OCI-LY7 (cell line): ENCODE results near the gene LCK. TPM values are rescaled to one million over a fixed set of nuclear protein-coding genes. Genes with fewer than 3 reads are reported as not detected.

ENCODE experiments used
- BruUV-seq: library from RNA; stranded (reverse); fragments of 400-500 nt; replicated peaks from 2 replicates; lab custom pipeline; 2021; lab: Mats Ljungman, UMichigan
- CTCF ChIA-PET: fragments of 300-600 bp; sonication (Branson Sonifier 250); formaldehyde crosslinking; loops from one replicate; lab custom pipeline; 2022; ENCODE audit warnings: antibody characterized with exemption; ENCODE audit not compliant: unreplicated experiment; lab: Charles Lee
- POLR2A ChIA-PET: fragments of 300-600 bp; sonication (Branson Sonifier 250); formaldehyde crosslinking; loops from one replicate; lab custom pipeline; 2022; ENCODE audit warnings: antibody characterized with exemption; lab: Charles Lee
- DNase-seq: peaks from one replicate; pipeline ENCODE4 v3.0.0-alpha.2; 2015; ENCODE audit warnings: low spot score
- H2AFZ ChIP-seq: fragments of 200-600 bp; sonication (generic), shearing (Covaris generic); 2 replicates; pipeline ENCODE4 v1.6.1; 2014; ENCODE audit warnings: mild to moderate bottlenecking, antibody characterized with exemption, low read length, moderate library complexity
- H3K27ac ChIP-seq: fragments of 200-600 bp; sonication (generic); 2 replicates; pipeline ENCODE4 v1.5.1; 2014; ENCODE audit warnings: mixed run types, low read depth, mild to moderate bottlenecking, moderate library complexity, low read length, inconsistent platforms; ENCODE audit not compliant: poor library complexity, severe bottlenecking
- H3K36me3 ChIP-seq: fragments of 200-600 bp; sonication (generic); 2 replicates; pipeline ENCODE4 v1.6.1; 2014; ENCODE audit warnings: mild to moderate bottlenecking, antibody characterized with exemption, low read length, moderate library complexity, mixed read lengths; ENCODE audit not compliant: insufficient read depth
- H3K4me1 ChIP-seq: fragments of 200-600 bp; sonication (generic); 2 replicates; pipeline ENCODE4 v1.5.1; 2014; ENCODE audit warnings: mild to moderate bottlenecking, low read length; ENCODE audit not compliant: insufficient read depth, poor library complexity, severe bottlenecking
- H3K4me2 ChIP-seq: fragments of 200-600 bp; sonication (generic); 2 replicates; pipeline ENCODE4 v1.6.1; 2014; ENCODE audit warnings: mild to moderate bottlenecking, low read length
- H3K4me3 ChIP-seq: fragments of 200-600 bp; sonication (generic); 2 replicates; pipeline ENCODE4 v1.5.1; 2014; ENCODE audit warnings: mild to moderate bottlenecking, low read depth, low read length; ENCODE audit not compliant: poor library complexity, severe bottlenecking
- H3K79me2 ChIP-seq: fragments of 200-600 bp; sonication (generic); 2 replicates; pipeline ENCODE4 v1.6.1; 2016; ENCODE audit warnings: low read depth, mild to moderate bottlenecking, low read length, moderate library complexity, mixed read lengths; ENCODE audit not compliant: insufficient read depth
- H3K9me2 ChIP-seq: fragments of 200-600 bp; sonication (generic); 2 replicates; pipeline ENCODE4 v1.6.1; 2016; ENCODE audit warnings: mild to moderate bottlenecking, low read length, mixed read lengths; ENCODE audit not compliant: insufficient read depth
- H3K9me3 ChIP-seq: fragments of 200-600 bp; sonication (generic); 2 replicates; pipeline ENCODE4 v1.6.1; 2014; ENCODE audit warnings: mild to moderate bottlenecking, mixed run types, low read length, mixed read lengths
- H4K20me1 ChIP-seq: fragments of 200-600 bp; sonication (generic); 2 replicates; pipeline ENCODE4 v1.6.1; 2014; ENCODE audit warnings: mild to moderate bottlenecking, antibody characterized with exemption, low read length, moderate library complexity, mixed read lengths; ENCODE audit not compliant: insufficient read depth
- EZH2phosphoT487 ChIP-seq: fragments of 200-600 bp; sonication (generic); IDR thresholded peaks from 2 replicates; pipeline ENCODE4 v1.6.1; 2018; ENCODE audit warnings: low read depth, borderline replicate concordance, mild to moderate bottlenecking, mixed run types, antibody characterized with exemption, low read length, moderate library complexity, mixed read lengths
- intact Hi-C: fragments of 100-400 bp; cut with micrococcal nuclease; formaldehyde crosslinking; loops from one replicate; pipeline ENCODE4 v1.10.0; 2022; ENCODE audit not compliant: unreplicated experiment
- total RNA-seq, 2 experiments: library from RNA; depleted of rRNA in 1 of 2; stranded (reverse); fragments of >200 nt in 1 of 2; shearing (Covaris generic) in 1 of 2; gene quantifications; 2 replicates each; pipeline ENCODE4 v1.2.3, GENCODE V29; 2014 to 2022
- TF ChIP-seq, protein P1 (sequence below): fragments of 200-600 bp; sonication (generic); conservative IDR thresholded peaks from 2 replicates; pipeline ENCODE4 v1.5.1; 2014; ENCODE audit warnings: mild to moderate bottlenecking, antibody characterized with exemption, low read length, moderate library complexity, mixed read lengths

LCK gene
- total RNA-seq, 2 experiments from 2014 or later, result 146 to 218 TPM

- H3K4me3 ChIP-seq, result peak within 1 kb of the TSS; percentile 43
- peak within 1 kb of the TSS; percentile 78 for H2AFZ ChIP-seq
- peaks cover 74% of the 10 kb centered on the region for H3K4me1 ChIP-seq
- no TSS peak for BruUV-seq
- H3K27ac ChIP-seq, result peak within 1 kb of the TSS; percentile 99
- TF ChIP-seq EZH2phosphoT487, result no peak
- TF ChIP-seq, protein P1, sequence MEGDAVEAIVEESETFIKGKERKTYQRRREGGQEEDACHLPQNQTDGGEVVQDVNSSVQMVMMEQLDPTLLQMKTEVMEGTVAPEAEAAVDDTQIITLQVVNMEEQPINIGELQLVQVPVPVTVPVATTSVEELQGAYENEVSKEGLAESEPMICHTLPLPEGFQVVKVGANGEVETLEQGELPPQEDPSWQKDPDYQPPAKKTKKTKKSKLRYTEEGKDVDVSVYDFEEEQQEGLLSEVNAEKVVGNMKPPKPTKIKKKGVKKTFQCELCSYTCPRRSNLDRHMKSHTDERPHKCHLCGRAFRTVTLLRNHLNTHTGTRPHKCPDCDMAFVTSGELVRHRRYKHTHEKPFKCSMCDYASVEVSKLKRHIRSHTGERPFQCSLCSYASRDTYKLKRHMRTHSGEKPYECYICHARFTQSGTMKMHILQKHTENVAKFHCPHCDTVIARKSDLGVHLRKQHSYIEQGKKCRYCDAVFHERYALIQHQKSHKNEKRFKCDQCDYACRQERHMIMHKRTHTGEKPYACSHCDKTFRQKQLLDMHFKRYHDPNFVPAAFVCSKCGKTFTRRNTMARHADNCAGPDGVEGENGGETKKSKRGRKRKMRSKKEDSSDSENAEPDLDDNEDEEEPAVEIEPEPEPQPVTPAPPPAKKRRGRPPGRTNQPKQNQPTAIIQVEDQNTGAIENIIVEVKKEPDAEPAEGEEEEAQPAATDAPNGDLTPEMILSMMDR, result no peak
- H4K20me1 ChIP-seq, result no peaks in the 10 kb centered on the region
- H3K79me2 ChIP-seq, result peaks cover 4% of the 10 kb centered on the region; the same call in 1 of the 2 replicates
- no peak for DNase-seq
- H3K9me2 ChIP-seq, result no peaks in the 10 kb centered on the region
- no peaks in the 10 kb centered on the region for H3K36me3 ChIP-seq
- intact Hi-C loops, result no loop called here
- POLR2A ChIA-PET, result interaction anchor here (0.7 to 9.6 kb wide), 5 partner anchors 9 to 75 kb away, joined by 3 to 70 read pairs (median 4); partner anchors contain the start of gene HDAC1
- CTCF ChIA-PET, result no interaction called here
- no peaks in the 10 kb centered on the region for H3K9me3 ChIP-seq
- H3K4me2 ChIP-seq, result peak within 1 kb of the TSS; percentile 83
These were observed 4.2 kb upstream of the LCK start, which contains the start of gene FAM167B for GRCh38 chr1:32246888-32247273. FAM167B (plus strand) TSS chr1:32247222; CDS start chr1:32247422, 200 bp downstream.

DNA sequence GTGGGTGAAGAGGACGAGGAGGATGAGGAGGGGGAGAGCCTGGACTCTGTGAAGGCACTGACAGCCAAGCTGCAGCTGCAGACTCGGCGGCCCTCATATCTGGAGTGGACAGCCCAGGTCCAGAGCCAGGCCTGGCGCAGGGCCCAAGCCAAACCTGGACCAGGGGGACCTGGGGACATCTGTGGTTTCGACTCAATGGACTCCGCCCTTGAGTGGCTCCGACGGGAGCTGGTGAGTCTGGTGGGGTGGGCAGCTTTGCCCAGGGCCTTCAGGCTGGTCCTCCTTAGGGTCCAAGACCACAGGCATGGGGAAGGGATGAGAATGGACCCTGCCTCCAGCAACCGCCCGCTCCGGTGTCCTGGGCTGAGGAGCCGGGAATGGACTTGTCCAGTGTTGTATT lies 3.6 kb upstream of the LCK start:
- Histone ChIP-seq H3K36me3 (no peaks in the 10 kb centered on the region), H3K4me3 (peak overlapping the region; percentile 43), H3K9me3 (no peaks in the 10 kb centered on the region), H3K9me2 (no peaks in the 10 kb centered on the region), H3K4me2 (peak overlapping the region; percentile 83), H3K4me1 (peaks cover 75% of the 10 kb centered on the region), H3K79me2 (peaks cover 10% of the 10 kb centered on the region; the same call in 1 of the 2 replicates), H3K27ac (peak overlapping the region; percentile 99), H4K20me1 (no peaks in the 10 kb centered on the region), H2AFZ (no peak overlapping the region; the same call in 1 of the 2 replicates)
- no TSS peak for BruUV-seq
- CTCF ChIA-PET, result interaction anchor here (0.8 kb wide), 1 partner anchor 70 kb away, joined by 4 read pairs; no protein-coding TSS in a partner anchor
- intact Hi-C loops, result no loop called here
- TF ChIP-seq EZH2phosphoT487, result no peak
- TF ChIP-seq, protein P1, result no peak
- DNase-seq, result no peak
- POLR2A ChIA-PET, result interaction anchor here (6.2 to 9.6 kb wide), 2 partner anchors 12 to 42 kb away, joined by 70 to 79 read pairs; partner anchors contain the start of gene HDAC1
